Erythroblast (primary cell): ENCODE measurements around the gene GPRIN3.

Experiments used
- DNase-seq, 2 experiments: peaks; one replicate each; lab custom pipeline; 2025; lab: John Stamatoyannopoulos, UW
- GATA1 ChIP-seq: IDR thresholded peaks from 2 replicates; pipeline ENCODE4 v1.6.1; 2011; ENCODE audit warnings: low read depth, mild to moderate bottlenecking, control low read depth, low read length, moderate library complexity
- POLR2A ChIP-seq: IDR thresholded peaks from 2 replicates; pipeline ENCODE4 v1.6.1; 2011; ENCODE audit warnings: mild to moderate bottlenecking, low read length

Gene GPRIN3

DNA sequence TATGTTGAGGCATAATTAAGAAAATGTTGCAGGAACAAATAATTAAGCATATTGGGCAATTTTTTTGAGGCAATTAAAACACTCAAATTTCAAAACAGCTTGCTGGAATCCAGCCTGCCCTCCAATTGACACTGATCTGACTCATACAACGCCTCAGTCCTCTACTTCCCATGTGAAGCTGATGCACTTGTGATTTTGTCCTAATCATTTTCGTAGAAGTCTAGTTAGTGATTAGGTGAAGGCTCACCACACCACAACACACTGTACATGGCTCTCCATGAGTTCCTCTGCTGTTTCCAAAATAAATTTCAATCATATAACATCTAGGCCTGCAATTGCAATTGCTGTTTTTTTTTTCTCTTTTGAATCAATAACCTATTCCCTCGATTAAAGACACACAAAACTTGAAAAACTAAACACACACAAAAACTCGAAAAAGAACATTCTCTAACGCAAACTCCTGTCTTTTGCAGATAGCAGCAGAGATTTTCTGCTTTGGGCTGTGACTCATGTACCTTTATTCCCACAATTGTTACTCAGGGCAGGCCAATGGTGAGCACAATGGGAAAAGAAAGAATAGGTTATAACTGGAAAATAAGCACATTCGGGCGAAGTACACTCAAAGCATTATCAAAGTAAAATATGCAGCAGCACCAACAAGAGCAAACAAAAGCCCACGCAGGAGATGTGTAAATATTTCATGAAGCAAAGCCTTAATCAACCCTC is 1.7 kb downstream of the GPRIN3 start:
- TF ChIP-seq GATA1 (no peak), POLR2A (no peak)
- no peak for DNase-seq

DNA sequence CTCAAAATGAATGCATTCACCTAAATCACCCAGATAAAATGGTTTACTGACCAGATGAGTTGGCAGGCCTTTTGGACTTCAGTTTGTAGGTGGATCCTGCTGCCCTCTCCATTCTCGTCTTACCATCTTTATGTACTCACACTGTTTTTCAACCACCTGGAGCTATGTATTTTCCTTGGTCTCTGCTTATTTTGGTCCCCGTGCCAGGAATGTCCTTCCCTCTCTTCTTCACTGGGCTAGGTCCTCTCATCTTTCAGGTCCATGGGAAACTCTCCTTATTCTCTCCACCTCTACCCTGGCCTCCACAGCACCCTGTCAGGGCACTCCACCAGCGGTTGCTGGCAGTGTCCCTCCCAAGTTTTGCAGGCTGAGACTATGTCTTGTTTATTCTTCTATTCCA is 2.6 kb downstream of the GPRIN3 start:
- DNase-seq, result no peak
- TF ChIP-seq GATA1 (no peak), POLR2A (no peak)

DNA sequence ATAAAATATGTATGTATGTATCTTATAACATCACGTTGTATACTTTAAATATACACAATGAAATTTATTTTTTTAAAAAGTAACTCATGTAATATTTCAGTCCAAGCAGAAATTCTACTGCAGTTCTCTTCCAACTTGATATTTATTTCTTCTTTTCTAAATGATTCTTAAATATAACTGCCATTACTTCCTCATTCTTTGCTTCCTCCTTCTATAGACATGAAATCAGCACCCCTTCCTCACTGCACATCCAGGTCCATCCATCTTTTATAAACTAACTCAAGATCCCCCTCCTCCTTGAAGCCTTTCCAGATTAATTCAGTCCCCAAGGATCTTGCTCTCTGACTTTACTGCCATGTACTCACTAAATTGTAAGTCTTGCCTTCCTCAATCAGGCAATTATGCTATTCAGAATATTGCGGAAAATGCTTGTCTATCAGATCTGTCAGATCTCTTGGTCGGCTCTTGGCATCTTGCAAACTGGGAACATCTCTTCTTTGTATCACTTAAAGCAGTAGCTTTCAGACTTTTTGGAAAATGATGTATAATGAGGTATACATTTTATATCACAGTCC is 3.7 kb downstream of the GPRIN3 start:
- DNase-seq, result no peak
- no peak for TF ChIP-seq GATA1
- TF ChIP-seq POLR2A, result no peak

DNA sequence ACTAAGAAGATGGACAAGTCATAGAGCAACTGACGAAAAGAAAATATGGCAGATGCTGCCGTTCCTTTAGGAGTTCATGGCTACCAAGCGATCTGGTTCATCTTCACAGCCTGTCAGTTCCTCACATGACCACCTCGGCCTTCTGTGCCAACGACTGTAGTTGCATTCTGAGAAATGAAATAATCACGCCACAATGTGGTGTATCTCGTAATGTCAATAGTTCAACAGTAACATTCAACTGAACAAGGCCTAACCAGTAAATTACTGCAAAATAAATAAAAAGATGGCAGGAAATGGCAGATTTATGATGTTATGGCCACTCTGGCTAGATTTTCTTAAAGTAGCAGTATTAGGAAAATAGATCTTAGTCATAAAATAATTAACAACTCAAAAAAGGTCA is 4.4 kb downstream of the GPRIN3 start:
- no peak for DNase-seq
- TF ChIP-seq POLR2A (no peak), GATA1 (no peak)

DNA sequence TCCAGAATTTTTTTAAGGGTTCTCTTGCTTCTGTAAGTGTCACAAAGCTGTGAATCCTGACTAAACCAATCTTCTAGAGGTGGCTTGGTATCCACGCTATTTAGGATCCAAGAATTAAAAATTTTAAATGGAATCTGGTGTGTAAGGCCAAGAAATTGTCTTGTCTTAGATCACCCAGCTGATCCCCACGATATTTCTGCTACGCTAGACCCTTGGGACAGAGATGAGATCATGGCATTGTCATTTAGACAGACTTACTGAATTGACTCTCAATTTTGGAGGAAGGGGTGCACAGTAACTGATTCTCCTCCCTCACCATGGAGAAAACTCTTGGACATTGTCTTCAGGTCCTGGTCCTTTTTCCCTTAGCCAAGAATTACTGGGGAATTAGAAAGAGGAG is 5.7 kb downstream of the GPRIN3 start:
- no peak for TF ChIP-seq POLR2A
- no peak for TF ChIP-seq GATA1
- no peak for DNase-seq

DNA sequence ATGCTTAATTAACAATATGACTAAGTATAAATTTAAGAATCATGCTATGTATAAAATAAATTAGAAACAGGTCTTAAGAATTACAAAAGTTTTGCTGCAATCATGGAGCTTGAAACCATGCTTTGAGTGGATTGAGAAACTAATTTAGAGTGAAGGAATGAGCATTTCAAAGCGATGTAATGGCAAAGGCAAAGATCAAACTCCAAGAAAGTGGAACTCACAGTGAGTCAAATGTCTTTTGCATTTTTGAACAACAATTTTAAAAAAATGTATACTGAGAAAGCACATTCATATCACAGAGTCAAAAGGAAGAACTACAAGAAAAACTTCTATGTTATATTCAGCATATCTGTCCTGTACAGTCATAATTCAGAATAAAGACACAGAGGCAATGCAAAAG is 6.6 kb downstream of the GPRIN3 start:
- DNase-seq, result no peak
- TF ChIP-seq POLR2A (no peak), GATA1 (no peak)

DNA sequence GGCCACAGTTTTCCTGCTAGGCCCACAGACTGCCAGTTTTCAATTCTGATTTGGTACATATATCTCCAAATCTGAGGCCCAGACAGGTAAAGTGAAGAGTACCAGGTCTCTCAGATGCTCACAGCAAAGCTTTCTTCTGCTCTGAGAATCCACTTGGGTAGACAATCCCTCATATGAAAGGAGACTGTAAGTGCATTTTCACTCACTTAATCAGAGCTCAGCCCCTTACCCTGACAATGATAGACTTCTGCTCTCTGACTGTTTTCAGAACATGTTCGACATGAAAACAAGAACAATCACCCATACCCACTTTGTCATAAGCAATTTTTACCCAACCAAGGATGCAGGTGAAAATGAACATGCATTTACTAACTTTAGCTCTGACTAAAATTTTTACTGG is 7.1 kb downstream of the GPRIN3 start:
- no peak for DNase-seq
- TF ChIP-seq GATA1 (no peak), POLR2A (no peak)

DNA sequence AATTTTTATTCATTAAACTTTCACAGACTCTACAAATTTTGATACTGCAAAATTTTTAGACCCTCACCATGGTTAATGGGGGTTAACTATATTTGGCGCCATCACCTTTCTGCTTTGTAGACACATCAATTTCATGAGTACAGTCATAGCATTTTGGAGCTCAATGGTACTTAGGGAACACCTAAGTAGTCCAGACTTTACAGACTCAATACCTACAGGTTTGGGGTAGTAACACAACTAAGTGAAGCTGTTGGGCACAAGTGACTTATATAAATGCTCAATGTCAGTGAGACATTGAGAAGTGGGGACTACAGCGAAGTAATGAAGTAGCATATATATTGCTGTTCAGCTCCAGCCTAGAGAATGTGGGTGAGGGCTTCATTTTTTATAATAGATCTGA is 7.5 kb downstream of the GPRIN3 start:
- TF ChIP-seq POLR2A (no peak), GATA1 (no peak)
- DNase-seq, result peak in 1 of 2 experiments; percentile 31

DNA sequence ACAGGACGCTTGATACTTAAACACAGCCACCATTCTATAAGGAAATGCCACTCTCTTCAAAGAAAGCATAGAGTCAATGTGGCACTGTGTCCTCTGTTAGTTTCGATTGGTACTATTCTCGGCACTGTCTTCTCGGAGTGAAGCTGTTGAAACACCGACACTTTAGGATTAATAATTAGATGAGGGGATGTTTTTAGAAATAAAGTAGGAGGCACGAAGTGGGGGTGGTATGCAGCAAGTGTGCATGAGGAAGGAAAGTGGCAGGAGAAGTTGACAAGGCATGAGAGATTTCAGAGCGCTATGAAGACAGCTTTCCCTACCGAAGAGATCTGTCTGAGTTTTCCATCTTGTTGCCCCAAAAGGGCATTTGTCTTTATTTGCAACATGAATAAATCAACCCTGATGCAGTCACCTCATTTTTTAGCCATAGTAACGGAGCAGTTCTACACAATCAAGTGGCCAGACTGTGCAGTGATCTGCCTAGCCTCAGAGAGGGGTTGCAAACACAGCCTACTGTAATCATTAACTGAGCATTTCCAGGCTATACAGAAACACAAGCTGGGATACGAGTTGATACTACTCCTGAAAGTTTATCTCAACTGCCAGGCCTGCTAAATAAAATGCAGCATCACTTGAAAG is 8.3 kb downstream of the GPRIN3 start:
- TF ChIP-seq POLR2A, result no peak
- no peak for TF ChIP-seq GATA1
- DNase-seq, result peak; percentile 77 to 83

DNA sequence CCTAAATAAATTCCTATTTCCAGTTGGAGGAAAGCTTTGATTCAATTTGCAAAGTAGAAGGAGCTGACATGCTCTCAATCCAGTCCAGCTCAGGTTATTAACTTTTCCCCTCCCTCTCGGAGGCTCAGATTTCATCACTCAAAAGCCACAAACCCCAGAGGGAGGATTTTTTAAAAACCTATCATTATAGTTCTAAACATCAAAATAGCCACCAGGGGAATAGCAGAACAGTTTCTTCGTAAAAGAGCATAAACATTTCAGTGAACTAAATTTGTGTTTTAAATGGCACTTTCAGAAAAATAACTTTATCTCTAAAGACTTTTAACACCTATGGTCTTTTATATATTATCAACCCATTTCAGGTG is 8.8 kb downstream of the GPRIN3 start:
- no peak for TF ChIP-seq GATA1
- TF ChIP-seq POLR2A, result no peak
- no peak for DNase-seq

DNA sequence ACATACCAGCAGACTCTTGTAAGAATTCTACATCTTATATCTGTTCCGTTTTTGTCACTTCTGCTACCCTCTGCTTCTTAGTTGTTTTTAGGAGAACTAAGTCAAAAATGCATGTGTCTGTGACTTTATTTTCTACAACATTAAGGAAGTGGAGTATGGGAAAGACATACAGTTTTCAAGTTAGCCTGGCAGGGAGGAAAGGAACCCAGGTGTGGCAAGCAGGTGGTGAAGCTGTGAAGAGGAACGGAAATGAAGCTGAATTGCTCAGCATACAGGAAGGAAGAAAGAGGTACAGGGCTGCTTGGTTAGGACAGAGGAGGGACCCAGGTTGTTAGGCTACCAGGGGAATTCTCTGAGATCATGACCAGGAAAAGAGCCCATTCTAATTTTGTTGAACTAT is 9.4 kb downstream of the GPRIN3 start:
- no peak for TF ChIP-seq GATA1
- no peak for TF ChIP-seq POLR2A
- DNase-seq, result no peak

DNA sequence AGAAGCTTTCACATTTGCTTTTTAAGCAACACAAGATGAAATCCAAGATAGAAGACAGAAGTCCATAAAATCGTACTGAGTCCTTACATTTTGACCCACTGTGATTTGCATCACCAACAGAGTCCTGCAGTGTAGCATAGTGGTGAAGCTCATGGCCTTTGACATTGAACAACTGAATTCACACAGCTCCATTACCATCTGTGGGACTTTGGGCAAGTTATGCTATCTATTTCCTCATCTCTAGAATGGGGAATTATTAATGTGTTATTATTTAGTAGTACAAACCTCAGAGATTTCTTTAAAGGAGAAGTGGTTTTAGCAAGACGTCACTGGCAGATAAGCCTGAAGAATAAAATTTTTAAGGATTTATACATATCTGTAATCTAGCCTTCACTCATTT is 10.7 kb downstream of the GPRIN3 start:
- TF ChIP-seq POLR2A (no peak), GATA1 (no peak)
- DNase-seq, result no peak

DNA sequence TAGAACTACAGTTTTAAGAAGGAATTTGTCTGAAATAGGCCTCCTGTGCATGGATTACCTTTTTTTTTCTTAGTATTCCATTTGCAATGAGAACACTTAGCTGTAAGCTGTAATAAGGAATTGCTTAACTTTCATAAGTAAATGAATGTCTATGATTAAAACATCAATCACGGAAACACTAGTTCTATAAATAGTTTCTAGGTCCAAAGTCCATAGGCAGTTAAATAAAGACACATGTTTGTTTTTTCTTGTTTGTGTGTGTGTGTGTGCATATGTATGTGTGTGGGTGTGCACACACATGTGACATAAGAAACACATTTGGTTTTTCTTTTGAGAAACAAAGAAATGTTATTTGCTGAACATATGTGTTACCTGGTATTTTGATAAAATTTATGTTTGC is 11.2 kb downstream of the GPRIN3 start:
- TF ChIP-seq POLR2A, result no peak
- TF ChIP-seq GATA1, result no peak
- no peak for DNase-seq

DNA sequence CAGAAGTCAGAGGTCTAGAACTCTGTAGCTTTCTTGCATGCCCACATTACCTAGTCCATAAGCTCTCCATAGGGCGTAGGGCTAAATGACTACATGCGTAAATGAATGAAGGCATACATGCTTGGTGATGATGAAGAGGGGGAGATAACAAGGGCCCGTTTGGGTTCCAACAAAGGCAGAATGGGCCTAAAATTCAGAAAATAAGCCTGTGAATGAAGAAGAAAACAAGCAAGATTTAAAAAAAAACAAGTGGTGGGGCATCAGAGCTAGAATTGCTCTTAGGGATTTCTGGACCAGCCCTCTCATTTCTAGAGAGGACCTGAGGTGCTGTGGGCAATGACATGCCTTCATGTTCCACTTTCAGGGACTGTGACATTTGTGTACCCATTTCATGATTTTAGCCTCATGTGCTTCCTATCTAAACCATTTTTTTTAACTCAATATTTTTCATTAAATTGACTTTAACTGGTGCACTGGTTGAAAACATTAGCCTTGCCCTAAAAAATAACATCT is 12.1 kb downstream of the GPRIN3 start:
- no peak for TF ChIP-seq GATA1
- TF ChIP-seq POLR2A, result no peak
- no peak for DNase-seq
